K562 (cell line): Measurements from ENCODE around the gene PRKCSH. TPM values are rescaled to one million over a fixed set of nuclear protein-coding genes. Genes with fewer than 3 reads are reported as not detected.

Source experiments
- ATF1 ChIP-seq, 2 experiments: fragments of 450-650 bp in 1 of 2; IDR thresholded peaks; 2 replicates each; pipeline ENCODE4 v1.6.1; 2016; ENCODE audit warnings: missing compliant biosample characterization in 1 of 2, missing genetic modification characterization in 1 of 2
- CCAR2 ChIP-seq: fragments of 200-400 bp; formaldehyde crosslinking; IDR thresholded peaks from 2 replicates; pipeline ENCODE4 v1.6.1; 2017; ENCODE audit warnings: mild to moderate bottlenecking, low read depth, low read length
- DLX4 ChIP-seq: fragments of 250-450 bp; sonication (Bioruptor Pico); IDR thresholded peaks from 2 replicates; pipeline ENCODE4 v1.6.1; 2021; ENCODE audit warnings: mild to moderate bottlenecking
- HOXB6 ChIP-seq: fragments of 250-450 bp; sonication (Bioruptor Pico); IDR thresholded peaks from 2 replicates; pipeline ENCODE4 v1.5.1; 2022; ENCODE audit warnings: mild to moderate bottlenecking, borderline replicate concordance
- SAFB ChIP-seq: fragments of 200-400 bp; formaldehyde crosslinking; IDR thresholded peaks from 2 replicates; pipeline ENCODE4 v1.6.1; 2017; ENCODE audit warnings: low read depth, low read length, borderline replicate concordance
- SMAD4 ChIP-seq: fragments of 250-450 bp; sonication (Bioruptor Pico); conservative IDR thresholded peaks from 2 replicates; pipeline ENCODE4 v1.8.0; 2021; ENCODE audit warnings: inconsistent platforms, mild to moderate bottlenecking, moderate library complexity
- WHSC1 ChIP-seq: IDR thresholded peaks from one replicate; pipeline ENCODE4 v1.6.1; 2012; ENCODE audit warnings: low read length, control low read depth, inconsistent platforms
- ZBTB17 ChIP-seq: fragments of 450-650 bp; formaldehyde crosslinking; IDR thresholded peaks from 2 replicates; pipeline ENCODE4 v1.4.0; 2020; ENCODE audit warnings: mild to moderate bottlenecking
- ZBTB8A ChIP-seq: fragments of 450-650 bp; IDR thresholded peaks from 2 replicates; pipeline ENCODE4 v1.6.1; 2018; ENCODE audit warnings: mild to moderate bottlenecking, moderate library complexity; ENCODE audit not compliant: partially characterized antibody
- ZNF76 ChIP-seq: fragments of 250-450 bp; sonication (Bioruptor Pico); IDR thresholded peaks from 2 replicates; pipeline ENCODE4 v1.4.0; 2020; ENCODE audit warnings: mild to moderate bottlenecking, moderate library complexity, borderline replicate concordance
- polyA plus RNA-seq, 8 experiments: library from polyadenylated mRNA; depleted of rRNA in 4 of 8; stranded (reverse) in 5 of 8; unstranded in 3 of 8; fragments of >200 nt; fragmentation: Nextera tagmentation in 2 of 8; fragmentation: Illumina TruSeq in 1 of 8; extraction: Ambion mirVana in 2 of 8; extraction: Trizol in 1 of 8; gene quantifications; 2 replicates each; pipeline versions ENCODE4 v1.2.1 to v1.2.3, GENCODE V29; 2011 to 2014; ENCODE audit warnings: inconsistent platforms in 1 of 8, missing spikeins in 1 of 8
- total RNA-seq, 7 experiments: library from RNA; depleted of rRNA in 6 of 7; stranded (reverse); fragments of >200 nt in 6 of 7; fragmentation: Illumina TruSeq in 2 of 7; extraction: Trizol in 2 of 7; gene quantifications; 2 replicates each; pipeline versions ENCODE4 v1.2.1 to v1.2.3, GENCODE V29; 2011 to 2021; ENCODE audit warnings: low replicate concordance in 1 of 7
- TF ChIP-seq, protein P1 (sequence below): fragments of 450-650 bp; IDR thresholded peaks from 2 replicates; pipeline ENCODE4 v1.6.1; 2017; ENCODE audit warnings: antibody characterized with exemption, mild to moderate bottlenecking
- TF ChIP-seq, protein P2 (sequence below): fragments of 200-800 bp; sonication (Bioruptor generic); IDR thresholded peaks from 2 replicates; pipeline ENCODE4 v1.6.1; 2017; ENCODE audit warnings: missing genetic modification characterization, missing compliant biosample characterization
- TF ChIP-seq, protein P3 (sequence below), 2 experiments: IDR thresholded peaks; 2 replicates each; pipeline ENCODE4 v1.6.1; 2012; ENCODE audit warnings: improper control_type of control experiment in 2 of 2, low read depth in 2 of 2, low read length in 2 of 2, borderline replicate concordance in 1 of 2

PRKCSH gene
- total and polyA plus RNA-seq, 9 of the 15 experiments (the other 6 are each of a cell fraction or from before 2014, with no cell fraction given), result 2.3 to 297 (median 48.1) TPM

DNA sequence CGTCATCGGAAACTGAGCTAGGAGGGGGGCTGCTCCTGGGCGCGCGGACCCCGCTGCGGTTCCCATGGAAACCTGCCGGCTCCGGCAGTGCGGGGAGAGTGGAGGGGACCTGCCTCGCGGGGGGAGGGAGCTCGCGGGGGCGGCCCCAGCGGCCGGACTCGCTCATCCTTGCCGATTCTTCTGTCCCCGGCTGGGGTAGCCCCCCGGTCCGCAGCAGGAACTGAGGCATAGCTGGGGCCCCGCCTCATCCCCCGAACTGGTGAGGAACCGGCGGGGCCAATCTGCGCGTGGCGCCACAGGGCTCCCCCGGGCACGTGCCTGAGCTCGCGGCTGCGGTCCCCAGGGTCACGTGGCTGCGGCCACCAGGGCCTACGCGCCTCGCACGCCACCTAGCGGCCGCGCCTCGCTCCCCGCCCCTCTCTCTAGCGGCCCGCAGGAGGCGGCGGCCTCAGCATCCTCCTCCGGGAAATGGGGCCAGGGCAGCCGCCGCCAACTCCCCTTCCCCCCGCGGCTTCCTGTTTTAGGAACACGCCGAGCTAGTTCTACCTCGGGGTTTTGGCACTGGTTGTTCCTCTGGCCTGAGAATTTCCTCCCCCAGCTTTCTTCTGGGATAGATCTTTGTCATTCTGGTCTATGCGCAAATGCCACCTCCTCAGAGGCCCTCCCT lies 47.1 kb downstream of the PRKCSH start (continued):
- TF ChIP-seq, protein P1, sequence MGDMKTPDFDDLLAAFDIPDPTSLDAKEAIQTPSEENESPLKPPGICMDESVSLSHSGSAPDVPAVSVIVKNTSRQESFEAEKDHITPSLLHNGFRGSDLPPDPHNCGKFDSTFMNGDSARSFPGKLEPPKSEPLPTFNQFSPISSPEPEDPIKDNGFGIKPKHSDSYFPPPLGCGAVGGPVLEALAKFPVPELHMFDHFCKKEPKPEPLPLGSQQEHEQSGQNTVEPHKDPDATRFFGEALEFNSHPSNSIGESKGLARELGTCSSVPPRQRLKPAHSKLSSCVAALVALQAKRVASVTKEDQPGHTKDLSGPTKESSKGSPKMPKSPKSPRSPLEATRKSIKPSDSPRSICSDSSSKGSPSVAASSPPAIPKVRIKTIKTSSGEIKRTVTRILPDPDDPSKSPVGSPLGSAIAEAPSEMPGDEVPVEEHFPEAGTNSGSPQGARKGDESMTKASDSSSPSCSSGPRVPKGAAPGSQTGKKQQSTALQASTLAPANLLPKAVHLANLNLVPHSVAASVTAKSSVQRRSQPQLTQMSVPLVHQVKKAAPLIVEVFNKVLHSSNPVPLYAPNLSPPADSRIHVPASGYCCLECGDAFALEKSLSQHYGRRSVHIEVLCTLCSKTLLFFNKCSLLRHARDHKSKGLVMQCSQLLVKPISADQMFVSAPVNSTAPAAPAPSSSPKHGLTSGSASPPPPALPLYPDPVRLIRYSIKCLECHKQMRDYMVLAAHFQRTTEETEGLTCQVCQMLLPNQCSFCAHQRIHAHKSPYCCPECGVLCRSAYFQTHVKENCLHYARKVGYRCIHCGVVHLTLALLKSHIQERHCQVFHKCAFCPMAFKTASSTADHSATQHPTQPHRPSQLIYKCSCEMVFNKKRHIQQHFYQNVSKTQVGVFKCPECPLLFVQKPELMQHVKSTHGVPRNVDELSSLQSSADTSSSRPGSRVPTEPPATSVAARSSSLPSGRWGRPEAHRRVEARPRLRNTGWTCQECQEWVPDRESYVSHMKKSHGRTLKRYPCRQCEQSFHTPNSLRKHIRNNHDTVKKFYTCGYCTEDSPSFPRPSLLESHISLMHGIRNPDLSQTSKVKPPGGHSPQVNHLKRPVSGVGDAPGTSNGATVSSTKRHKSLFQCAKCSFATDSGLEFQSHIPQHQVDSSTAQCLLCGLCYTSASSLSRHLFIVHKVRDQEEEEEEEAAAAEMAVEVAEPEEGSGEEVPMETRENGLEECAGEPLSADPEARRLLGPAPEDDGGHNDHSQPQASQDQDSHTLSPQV, result no peak
- TF ChIP-seq CCAR2 (no peak), ZBTB17 (CRISPR knock-in tag) (peak; percentile 48; the same call in 1 of the 2 replicates), DLX4 (CRISPR knock-in tag) (no peak), ATF1 (CRISPR knock-in tag; IDR thresholded peaks at IDR 0.05) (no peak), ATF1 (tag; IDR thresholded peaks at IDR 0.05) (peak; percentile 66), SMAD4 (CRISPR knock-in tag) (peak; percentile 90), HOXB6 (CRISPR knock-in tag) (no peak), ZNF76 (no peak), WHSC1 (no peak), ZBTB8A (no peak), SAFB (0 out of 2 replicates have a peak, but pooled peaks have one; percentile 38)
- TF ChIP-seq, protein P2, sequence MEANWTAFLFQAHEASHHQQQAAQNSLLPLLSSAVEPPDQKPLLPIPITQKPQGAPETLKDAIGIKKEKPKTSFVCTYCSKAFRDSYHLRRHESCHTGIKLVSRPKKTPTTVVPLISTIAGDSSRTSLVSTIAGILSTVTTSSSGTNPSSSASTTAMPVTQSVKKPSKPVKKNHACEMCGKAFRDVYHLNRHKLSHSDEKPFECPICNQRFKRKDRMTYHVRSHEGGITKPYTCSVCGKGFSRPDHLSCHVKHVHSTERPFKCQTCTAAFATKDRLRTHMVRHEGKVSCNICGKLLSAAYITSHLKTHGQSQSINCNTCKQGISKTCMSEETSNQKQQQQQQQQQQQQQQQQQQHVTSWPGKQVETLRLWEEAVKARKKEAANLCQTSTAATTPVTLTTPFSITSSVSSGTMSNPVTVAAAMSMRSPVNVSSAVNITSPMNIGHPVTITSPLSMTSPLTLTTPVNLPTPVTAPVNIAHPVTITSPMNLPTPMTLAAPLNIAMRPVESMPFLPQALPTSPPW, result peak; percentile 87
- TF ChIP-seq, protein P3, sequence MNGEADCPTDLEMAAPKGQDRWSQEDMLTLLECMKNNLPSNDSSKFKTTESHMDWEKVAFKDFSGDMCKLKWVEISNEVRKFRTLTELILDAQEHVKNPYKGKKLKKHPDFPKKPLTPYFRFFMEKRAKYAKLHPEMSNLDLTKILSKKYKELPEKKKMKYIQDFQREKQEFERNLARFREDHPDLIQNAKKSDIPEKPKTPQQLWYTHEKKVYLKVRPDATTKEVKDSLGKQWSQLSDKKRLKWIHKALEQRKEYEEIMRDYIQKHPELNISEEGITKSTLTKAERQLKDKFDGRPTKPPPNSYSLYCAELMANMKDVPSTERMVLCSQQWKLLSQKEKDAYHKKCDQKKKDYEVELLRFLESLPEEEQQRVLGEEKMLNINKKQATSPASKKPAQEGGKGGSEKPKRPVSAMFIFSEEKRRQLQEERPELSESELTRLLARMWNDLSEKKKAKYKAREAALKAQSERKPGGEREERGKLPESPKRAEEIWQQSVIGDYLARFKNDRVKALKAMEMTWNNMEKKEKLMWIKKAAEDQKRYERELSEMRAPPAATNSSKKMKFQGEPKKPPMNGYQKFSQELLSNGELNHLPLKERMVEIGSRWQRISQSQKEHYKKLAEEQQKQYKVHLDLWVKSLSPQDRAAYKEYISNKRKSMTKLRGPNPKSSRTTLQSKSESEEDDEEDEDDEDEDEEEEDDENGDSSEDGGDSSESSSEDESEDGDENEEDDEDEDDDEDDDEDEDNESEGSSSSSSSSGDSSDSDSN (IDR thresholded peaks at IDR 0.05; ENCODE audit: borderline replicate concordance in 1 of 2, low read depth in 2 of 2, low read length in 2 of 2), result no peak
